Vagina (tissue), 2 donors: ENCODE measurements around the gene USP10. TPM values are rescaled to one million over a fixed set of nuclear protein-coding genes. Genes with fewer than 3 reads are reported as not detected.

ENCODE experiments used
- DNase-seq, 2 donors: peaks; one replicate each; pipeline ENCODE4 v3.0.0-alpha.2; 2017; ENCODE audit errors: extremely low spot score in 2 of 2
- H3K27ac ChIP-seq: fragments of 200-600 bp; sonication (generic); one replicate; pipeline ENCODE4 v1.5.1; 2019
- H3K27me3 ChIP-seq: fragments of 200-600 bp; sonication (generic); one replicate; pipeline ENCODE4 v1.5.1; 2019
- H3K36me3 ChIP-seq, 2 donors: fragments of 200-600 bp; sonication (generic); one replicate each; pipeline ENCODE4 v1.5.1; 2017 to 2019
- H3K4me1 ChIP-seq: fragments of 200-600 bp; sonication (generic); one replicate; pipeline ENCODE4 v1.5.1; 2019
- H3K4me3 ChIP-seq, 2 donors: fragments of 200-600 bp; sonication (generic); 1 replicate in 1 of 2; 2 replicates in 1 of 2; pipeline ENCODE4 v1.5.1; 2016 to 2019
- H3K9me3 ChIP-seq: fragments of 200-600 bp; sonication (generic); one replicate; pipeline ENCODE4 v1.5.1; 2019
- CTCF ChIP-seq, 3 experiments: fragments of 450-650 bp in 2 of 3; fragments of 200-600 bp in 1 of 3; sonication (generic) in 1 of 3; IDR thresholded peaks; one replicate each; pipeline ENCODE4 v1.5.1; 2017 to 2019; ENCODE audit warnings: antibody characterized with exemption in 3 of 3, mild to moderate bottlenecking in 2 of 3, moderate library complexity in 2 of 3
- POLR2A ChIP-seq, 2 donors: fragments of 450-650 bp; IDR thresholded peaks; one replicate each; pipeline ENCODE4 v1.6.1; 2017; ENCODE audit warnings: antibody characterized with exemption in 2 of 2, mild to moderate bottlenecking in 2 of 2, moderate library complexity in 2 of 2
- POLR2AphosphoS5 ChIP-seq, 2 donors: sonication (generic); formaldehyde crosslinking; IDR thresholded peaks; one replicate each; pipeline ENCODE4 v1.9.0; 2017; ENCODE audit warnings: antibody characterized with exemption in 2 of 2, mild to moderate bottlenecking in 2 of 2, low read depth in 1 of 2; ENCODE audit not compliant: insufficient read depth in 1 of 2
- intact Hi-C: fragments of 100-400 bp; cut with DNase I; formaldehyde crosslinking; loops from one replicate; pipeline ENCODE4 v1.15.1; 2023
- total RNA-seq: library from RNA; depleted of rRNA; stranded (reverse); fragments of >200 nt; gene quantifications from one replicate; pipeline ENCODE4 v1.2.3, GENCODE V29; 2016

The USP10 gene
- total RNA-seq, 1 donor from 2014 or later: 42.5 TPM

- Histone ChIP-seq H3K27ac (no peak overlapping the region), H3K4me3 (no peak overlapping the region), H3K9me3 (no peaks in the 10 kb centered on the region), H3K4me1 (no peaks in the 10 kb centered on the region), H3K27me3 (no peaks in the 10 kb centered on the region), H3K36me3 (peaks cover 0 to 62% of the 10 kb centered on the region in 2 donors)
- intact Hi-C loops: loop anchor here (5.0 kb wide), 1 partner anchor 114 kb away; no protein-coding TSS in a partner anchor
- no peak for TF ChIP-seq CTCF (IDR thresholded peaks at IDR 0.05)
- no peak for TF ChIP-seq POLR2AphosphoS5 (IDR thresholded peaks at IDR 0.05; ENCODE audit: insufficient read depth in 1 of 2, low read depth in 1 of 2)
- TF ChIP-seq POLR2A (IDR thresholded peaks at IDR 0.05): no peak
- DNase-seq: no peak
Observed at GRCh38 chr16:84763164-84763563, 63.4 kb downstream of the USP10 start.

DNA sequence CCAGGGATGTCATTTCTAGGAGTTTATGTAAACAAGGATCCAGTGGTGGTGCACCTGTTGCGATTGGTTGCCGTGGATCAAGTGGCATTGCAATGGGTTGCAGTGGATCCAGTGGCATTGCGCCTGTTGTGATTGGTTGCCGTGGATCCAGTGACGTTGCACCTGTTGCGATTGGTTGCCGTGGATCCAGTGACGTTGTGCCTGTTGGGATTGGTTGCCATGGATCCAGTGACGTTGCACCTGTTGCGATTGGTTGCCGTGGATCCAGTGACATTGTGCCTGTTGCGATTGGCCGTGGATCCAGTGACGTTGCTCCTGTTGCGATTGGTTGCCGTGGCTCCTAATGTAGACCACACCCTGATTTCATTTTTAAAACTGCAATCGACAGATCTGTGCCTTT is 63.8 kb downstream of the USP10 start:
- peaks cover 0 to 67% of the 10 kb centered on the region in 2 donors for H3K36me3 ChIP-seq
- DNase-seq: no peak

DNA sequence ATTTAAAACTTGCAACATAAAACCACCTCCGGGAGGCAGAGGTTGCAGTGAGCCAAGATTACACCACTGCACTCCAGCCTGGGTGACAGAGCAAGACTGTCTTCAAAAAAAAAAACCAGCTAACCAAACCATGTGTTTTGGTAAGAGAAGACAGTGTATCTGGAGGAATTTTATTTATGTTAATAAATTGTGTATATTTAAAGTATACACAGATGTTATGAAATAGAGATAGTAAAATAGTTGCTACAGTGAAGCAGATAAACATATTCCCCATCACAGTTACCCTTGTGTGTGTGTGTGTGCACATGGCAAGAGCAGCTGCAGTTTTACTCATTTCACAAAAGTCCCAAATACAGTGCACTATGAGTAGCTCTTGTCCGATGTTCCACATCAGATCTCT is 65.2 kb downstream of the USP10 start:
- no peaks in the 10 kb centered on the region for H3K27me3 ChIP-seq
- TF ChIP-seq POLR2AphosphoS5 (IDR thresholded peaks at IDR 0.05; ENCODE audit: insufficient read depth in 1 of 2, low read depth in 1 of 2): no peak
- no peak for TF ChIP-seq POLR2A (IDR thresholded peaks at IDR 0.05)
- no peak for TF ChIP-seq CTCF (IDR thresholded peaks at IDR 0.05)
- intact Hi-C loops: loop anchor here (5.0 kb wide), 1 partner anchor 112 kb away; no protein-coding TSS in a partner anchor
- H3K36me3 ChIP-seq: peaks cover 0 to 73% of the 10 kb centered on the region in 2 donors
- H3K4me1 ChIP-seq: no peaks in the 10 kb centered on the region
- H3K27ac ChIP-seq: no peak overlapping the region
- no peak for DNase-seq
- H3K9me3 ChIP-seq: no peaks in the 10 kb centered on the region
- H3K4me3 ChIP-seq: no peak overlapping the region

More for the DNA sequence above, 63.8 kb downstream of the USP10 start:
- H3K4me3 ChIP-seq: no peak overlapping the region
- H3K27me3 ChIP-seq: no peaks in the 10 kb centered on the region
- H3K4me1 ChIP-seq: no peaks in the 10 kb centered on the region
- H3K9me3 ChIP-seq: no peaks in the 10 kb centered on the region
- TF ChIP-seq CTCF (IDR thresholded peaks at IDR 0.05) (no peak), POLR2A (IDR thresholded peaks at IDR 0.05) (no peak), POLR2AphosphoS5 (IDR thresholded peaks at IDR 0.05; ENCODE audit: insufficient read depth in 1 of 2, low read depth in 1 of 2) (no peak)
- intact Hi-C loops: loop anchor here (5.0 kb wide), 1 partner anchor 114 kb away; no protein-coding TSS in a partner anchor
- no peak overlapping the region for H3K27ac ChIP-seq

- intact Hi-C loops: no loop called here
- Histone ChIP-seq H3K4me1 (no peaks in the 10 kb centered on the region), H3K36me3 (peaks cover 0 to 68% of the 10 kb centered on the region in 2 donors), H3K4me3 (no peak overlapping the region), H3K9me3 (no peaks in the 10 kb centered on the region), H3K27me3 (no peaks in the 10 kb centered on the region), H3K27ac (no peak overlapping the region)
- no peak for DNase-seq
- TF ChIP-seq CTCF (IDR thresholded peaks at IDR 0.05): no peak
- no peak for TF ChIP-seq POLR2AphosphoS5 (IDR thresholded peaks at IDR 0.05; ENCODE audit: insufficient read depth in 1 of 2, low read depth in 1 of 2)
- TF ChIP-seq POLR2A (IDR thresholded peaks at IDR 0.05): no peak
Observed at GRCh38 chr16:84765616-84766580, 66.1 kb downstream of the USP10 start.
